22Rv1 (cell line): ENCODE measurements around the gene CACNA1C.

Experiments used
- CTCF ChIP-seq: fragments of 450-650 bp; IDR thresholded peaks from 2 replicates; pipeline ENCODE4 v1.5.1; 2017; ENCODE audit warnings: mild to moderate bottlenecking
- ZFX ChIP-seq: fragments of 450-650 bp; IDR thresholded peaks from 2 replicates; pipeline ENCODE4 v1.6.1; 2017; ENCODE audit warnings: antibody characterized with exemption, borderline replicate concordance

GRCh38 chr12:2288471-2288870, 235.7 kb downstream of the CACNA1C start:
- TF ChIP-seq CTCF = no peak
- no peak for TF ChIP-seq ZFX
